Measurements from ENCODE around the gene HEATR5B. TPM values are rescaled to one million over a fixed set of nuclear protein-coding genes. Genes with fewer than 3 reads are reported as not detected.
"Not testable (repeated sequence)": the region's sequence is repeated elsewhere in the genome, so short reads cannot be mapped to it uniquely, and the experiment has no call there.

Gene HEATR5B
- total RNA-seq, 4 donors from 2014 or later = 32.2 to 48.7 (median 39.4) TPM

GRCh38 chr2:36941867-36942266 is 142.3 kb downstream of the HEATR5B start:
- no peak for TF ChIP-seq POLR2A (IDR thresholded peaks at IDR 0.05)
- TF ChIP-seq, protein P1, sequence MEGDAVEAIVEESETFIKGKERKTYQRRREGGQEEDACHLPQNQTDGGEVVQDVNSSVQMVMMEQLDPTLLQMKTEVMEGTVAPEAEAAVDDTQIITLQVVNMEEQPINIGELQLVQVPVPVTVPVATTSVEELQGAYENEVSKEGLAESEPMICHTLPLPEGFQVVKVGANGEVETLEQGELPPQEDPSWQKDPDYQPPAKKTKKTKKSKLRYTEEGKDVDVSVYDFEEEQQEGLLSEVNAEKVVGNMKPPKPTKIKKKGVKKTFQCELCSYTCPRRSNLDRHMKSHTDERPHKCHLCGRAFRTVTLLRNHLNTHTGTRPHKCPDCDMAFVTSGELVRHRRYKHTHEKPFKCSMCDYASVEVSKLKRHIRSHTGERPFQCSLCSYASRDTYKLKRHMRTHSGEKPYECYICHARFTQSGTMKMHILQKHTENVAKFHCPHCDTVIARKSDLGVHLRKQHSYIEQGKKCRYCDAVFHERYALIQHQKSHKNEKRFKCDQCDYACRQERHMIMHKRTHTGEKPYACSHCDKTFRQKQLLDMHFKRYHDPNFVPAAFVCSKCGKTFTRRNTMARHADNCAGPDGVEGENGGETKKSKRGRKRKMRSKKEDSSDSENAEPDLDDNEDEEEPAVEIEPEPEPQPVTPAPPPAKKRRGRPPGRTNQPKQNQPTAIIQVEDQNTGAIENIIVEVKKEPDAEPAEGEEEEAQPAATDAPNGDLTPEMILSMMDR (IDR thresholded peaks at IDR 0.05) = no peak
- Histone ChIP-seq H3K27ac (no peak overlapping the region), H3K36me3 (peaks cover 0 to 5% (median 0%) of the 10 kb centered on the region in 3 donors), H3K27me3 (no peaks in the 10 kb centered on the region), H3K4me3 (no peak overlapping the region), H3K4me1 (no peaks in the 10 kb centered on the region), H3K9me3 (no peaks in the 10 kb centered on the region)
- no peak for DNase-seq

- H3K9me3 ChIP-seq, H3K4me1 ChIP-seq, H3K27ac ChIP-seq, H3K36me3 ChIP-seq, DNase-seq, H3K4me3 ChIP-seq, H3K27me3 ChIP-seq: not testable (repeated sequence)
Observed at GRCh38 chr2:36936526-36936925, 147.6 kb downstream of the HEATR5B start.

DNA sequence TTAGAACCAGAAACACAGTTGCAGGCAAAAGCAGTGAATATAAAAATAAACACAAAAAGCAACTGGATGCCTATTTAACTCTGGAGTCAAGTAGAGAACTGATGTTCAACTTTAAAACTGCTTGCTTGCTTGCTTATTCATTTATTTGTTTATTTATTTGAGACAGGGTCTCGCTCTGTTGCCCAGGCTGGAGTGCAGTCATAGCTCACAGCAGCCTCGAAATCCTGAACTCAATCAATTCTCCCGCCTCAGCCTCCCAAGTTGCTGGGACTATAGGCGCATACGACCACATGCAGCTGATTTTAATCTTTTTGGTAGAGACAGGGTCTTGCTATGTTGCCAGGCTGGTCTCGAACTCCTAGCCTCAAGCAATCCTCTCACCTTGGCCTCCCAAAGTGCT is 152.5 kb downstream of the HEATR5B start:
- not testable (repeated sequence) for H3K4me3 ChIP-seq, H3K27me3 ChIP-seq, DNase-seq, H3K36me3 ChIP-seq, H3K4me1 ChIP-seq, H3K27ac ChIP-seq, H3K9me3 ChIP-seq

Other genes with a start within 250 kb of the HEATR5B start
- 10 to 100 TPM; 15.7 to 26.1 (median 24.0) TPM for gene STRN, start 117.8 kb downstream of the HEATR5B start, total RNA-seq
- gene GPATCH11, start 146 bp upstream of the HEATR5B start, total RNA-seq = 1 to 10 TPM; 3.7 to 9.9 (median 5.9) TPM
- gene EIF2AK2, start 72.6 kb upstream of the HEATR5B start, total RNA-seq = 10 to 100 TPM; 18.7 to 31.2 (median 25.7) TPM
- not detected for gene SULT6B1, start 104.3 kb upstream of the HEATR5B start, total RNA-seq
- gene CEBPZOS, start 112.1 kb upstream of the HEATR5B start, total RNA-seq = 10 to 100 TPM; 19.3 to 42.1 (median 32.0) TPM
- gene CEBPZ, start 147.2 kb upstream of the HEATR5B start, total RNA-seq = 100 to 1,000 TPM in 1 of 4 donors, 10 to 100 TPM in 3; 21.0 to 104 (median 32.1) TPM
- gene NDUFAF7, start 147.3 kb upstream of the HEATR5B start, total RNA-seq = 10 to 100 TPM; 16.8 to 39.6 (median 22.0) TPM
- gene PRKD3, start 240.5 kb upstream of the HEATR5B start, total RNA-seq = 10 to 100 TPM in 3 of 4 donors, 1 to 10 TPM in 1; 9.5 to 80.0 (median 20.3) TPM